HG02678 (cell line): Measurements from ENCODE around the gene SFXN4.
A peak's percentile ranks its signal among the peaks of the same experiment; 100 is the strongest.
"Not testable (repeated sequence)": the region's sequence is repeated elsewhere in the genome, so short reads cannot be mapped to it uniquely, and the experiment has no call there.

Experiments
- ATAC-seq: cut with Tn5 transposase; IDR thresholded peaks from one replicate; pipeline ENCODE4 v1.9.1; 2021; ENCODE audit warnings: mild to moderate bottlenecking, moderate library complexity; ENCODE audit not compliant: unreplicated experiment

Gene SFXN4

GRCh38 chr10:119149157-119149556 lies 16.4 kb downstream of the SFXN4 start:
- no peak for ATAC-seq

GRCh38 chr10:119143657-119144056 lies 21.9 kb downstream of the SFXN4 start:
- no peak for ATAC-seq

GRCh38 chr10:119140603-119141245 lies 24.8 kb downstream of the SFXN4 start:
- ATAC-seq, result no peak

- no peak for ATAC-seq
These were observed 25.9 kb downstream of the SFXN4 start for GRCh38 chr10:119139464-119140067.

- ATAC-seq, result no peak
These were observed 26.9 kb downstream of the SFXN4 start for GRCh38 chr10:119138346-119139306.

- ATAC-seq, result not testable (repeated sequence)
These were observed 27.6 kb downstream of the SFXN4 start for GRCh38 chr10:119137878-119138277.

- no peak for ATAC-seq
These were observed 29.4 kb downstream of the SFXN4 start for GRCh38 chr10:119136084-119136483.

GRCh38 chr10:119135513-119135881 lies 30.0 kb downstream of the SFXN4 start:
- ATAC-seq, result no peak

- ATAC-seq, result no peak
These were observed 31.6 kb downstream of the SFXN4 start for GRCh38 chr10:119133949-119134348.

GRCh38 chr10:119132521-119133345 lies 32.8 kb downstream of the SFXN4 start:
- ATAC-seq, result no peak

- no peak for ATAC-seq
These were observed 33.8 kb downstream of the SFXN4 start for GRCh38 chr10:119131512-119132240.

GRCh38 chr10:119129721-119130120 lies 35.8 kb downstream of the SFXN4 start:
- no peak for ATAC-seq

- no peak for ATAC-seq
These were observed 39.6 kb downstream of the SFXN4 start for GRCh38 chr10:119125942-119126341.

GRCh38 chr10:119120875-119121274 lies 44.6 kb downstream of the SFXN4 start:
- ATAC-seq, result no peak

GRCh38 chr10:119120413-119120867 lies 45.1 kb downstream of the SFXN4 start:
- peak; percentile 87 for ATAC-seq

GRCh38 chr10:119119400-119119799 lies 46.1 kb downstream of the SFXN4 start:
- no peak for ATAC-seq

GRCh38 chr10:119118231-119118630 lies 47.3 kb downstream of the SFXN4 start:
- no peak for ATAC-seq

- ATAC-seq, result no peak
These were observed 49.1 kb downstream of the SFXN4 start for GRCh38 chr10:119116326-119116951.

GRCh38 chr10:119115926-119116325 lies 49.6 kb downstream of the SFXN4 start:
- no peak for ATAC-seq
